HS-5 (cell line): ENCODE measurements around the gene COPZ1.
"Not testable (repeated sequence)": the region's sequence is repeated elsewhere in the genome, so short reads cannot be mapped to it uniquely, and the experiment has no call there.

Experiments used
- DNase-seq: peaks from one replicate; pipeline ENCODE4 v3.0.0-alpha.2; 2012; ENCODE audit warnings: low read depth

The COPZ1 gene

GRCh38 chr12:54331461-54331860 is 6.5 kb downstream of the COPZ1 start:
- no peak for DNase-seq

GRCh38 chr12:54333420-54334034 is 8.6 kb downstream of the COPZ1 start:
- no peak for DNase-seq

GRCh38 chr12:54337280-54337842 is 12.4 kb downstream of the COPZ1 start:
- DNase-seq = no peak

DNA sequence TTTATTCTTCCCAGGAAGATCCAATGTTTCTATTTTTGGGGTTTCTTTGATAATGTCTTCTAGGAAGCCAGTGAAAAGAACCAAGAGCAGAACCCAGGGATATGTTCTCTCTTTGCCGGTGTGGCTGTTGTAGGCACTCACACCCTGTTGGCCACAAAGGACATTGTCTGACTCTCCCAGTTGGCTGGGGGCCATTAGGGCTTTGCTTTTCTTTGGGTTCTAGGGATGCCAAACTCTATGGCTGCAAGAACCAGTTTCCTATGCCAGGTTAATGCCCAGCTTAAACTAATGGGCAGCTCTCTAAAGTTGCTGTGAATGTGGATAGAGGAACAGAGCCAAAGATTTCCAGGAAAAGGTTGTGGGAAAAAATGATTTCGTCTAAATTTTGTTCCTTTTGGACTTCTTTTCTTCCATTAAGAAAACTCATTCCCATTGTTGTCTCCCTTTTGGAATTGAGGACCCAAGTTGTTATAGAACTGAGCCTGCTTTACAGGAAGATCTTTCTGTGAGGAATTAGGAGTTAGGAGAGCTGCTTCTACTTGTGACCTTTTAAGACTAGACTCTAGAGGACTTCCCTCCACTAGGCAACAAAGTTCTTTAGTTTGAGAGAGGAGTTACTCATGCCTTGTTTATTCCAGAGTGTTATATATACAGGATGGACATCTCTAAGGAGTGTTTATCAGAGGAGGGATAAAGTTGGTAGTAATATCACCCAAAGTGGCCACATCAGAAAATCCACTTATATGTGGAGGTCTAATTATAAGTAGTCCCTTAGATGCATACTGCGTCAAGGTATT is 13.1 kb downstream of the COPZ1 start:
- DNase-seq = no peak

- no peak for DNase-seq
Observed at GRCh38 chr12:54338698-54339296, 13.9 kb downstream of the COPZ1 start.

DNA sequence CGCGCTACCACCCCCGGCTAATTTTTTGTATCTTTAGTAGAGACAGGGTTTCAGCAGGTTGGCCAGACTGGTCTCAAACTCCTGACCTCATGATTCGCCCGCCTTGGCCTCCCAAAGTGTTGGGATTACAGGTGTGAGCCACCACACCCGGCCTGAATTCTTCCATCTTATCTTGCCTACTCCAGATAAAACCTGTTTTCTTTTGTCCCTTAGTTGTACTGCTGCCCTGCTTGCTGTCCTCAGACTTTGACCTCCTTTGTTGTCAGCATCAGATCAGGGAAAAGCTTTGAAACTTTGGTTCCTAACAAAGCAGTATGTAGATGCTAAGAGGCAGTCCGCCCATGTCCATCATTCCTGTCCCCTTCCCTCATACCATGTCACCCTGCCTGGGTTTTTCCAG is 15.9 kb downstream of the COPZ1 start:
- no peak for DNase-seq

GRCh38 chr12:54341378-54342300 is 16.7 kb downstream of the COPZ1 start:
- DNase-seq = no peak

DNA sequence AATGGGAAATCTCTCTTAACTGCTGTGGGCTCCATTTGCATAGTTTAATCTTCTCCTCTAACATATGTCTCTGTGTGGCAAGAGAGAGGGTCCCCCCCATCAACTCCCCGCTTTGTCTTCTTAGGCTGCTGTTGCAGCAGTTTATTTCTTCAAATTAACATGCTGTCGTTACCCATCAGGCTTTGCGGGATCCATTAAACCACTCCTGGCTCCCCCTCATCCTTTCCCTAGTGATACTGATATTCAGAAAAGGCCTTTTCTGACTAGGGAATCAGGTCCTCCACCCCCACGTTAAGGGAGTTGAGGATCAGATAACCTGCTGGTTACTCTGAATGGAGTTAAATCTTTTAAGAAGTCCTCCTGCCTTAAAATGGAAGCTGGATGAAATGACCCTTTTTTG is 24.1 kb downstream of the COPZ1 start:
- DNase-seq = no peak

DNA sequence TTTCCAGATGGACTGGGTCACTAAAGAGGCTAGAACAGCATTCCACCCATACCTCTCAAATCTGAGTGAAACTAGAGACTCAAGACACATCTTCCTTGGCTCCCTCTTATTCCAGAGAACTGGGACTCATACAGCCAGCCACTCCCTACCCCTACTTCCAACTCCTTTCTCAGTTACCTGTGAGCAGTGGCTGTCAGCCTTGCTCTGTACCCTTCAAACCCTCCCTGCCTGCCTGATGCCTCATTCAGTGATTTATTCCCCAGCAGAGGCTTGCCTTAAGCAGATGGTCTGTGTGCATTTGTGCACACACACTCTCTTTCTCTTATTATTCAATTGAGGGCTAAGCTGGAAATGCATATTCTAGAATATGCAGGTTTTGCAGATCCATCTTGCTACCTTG is 24.7 kb downstream of the COPZ1 start:
- DNase-seq = no peak

GRCh38 chr12:54350743-54351142 is 25.8 kb downstream of the COPZ1 start:
- DNase-seq = no peak

GRCh38 chr12:54351341-54351740 is 26.4 kb downstream of the COPZ1 start:
- no peak for DNase-seq

DNA sequence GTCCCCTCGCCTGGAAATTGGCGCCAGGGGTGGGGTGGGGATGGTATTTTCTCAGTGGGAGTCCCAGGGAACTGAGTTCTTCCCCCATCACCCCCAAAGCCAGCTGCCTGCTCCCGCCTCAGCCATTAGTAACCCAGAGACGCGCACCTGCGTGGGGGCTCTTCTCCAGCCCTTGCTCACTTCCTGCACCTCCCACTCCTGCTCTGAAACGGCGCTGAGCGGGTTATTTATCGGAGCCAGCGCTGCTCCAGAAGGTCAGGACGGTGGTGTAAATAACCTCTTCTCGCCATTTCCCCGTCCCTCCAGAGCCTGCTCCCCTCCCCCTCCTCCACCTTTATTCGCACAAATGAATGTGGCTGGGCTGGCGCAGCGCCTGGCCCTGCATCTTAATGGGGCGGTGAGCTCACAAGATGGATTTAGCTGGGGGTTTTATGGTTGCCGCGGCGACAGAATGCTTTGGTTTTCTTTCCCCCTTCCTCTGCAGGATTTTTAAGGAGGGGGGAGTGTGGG is 27.1 kb downstream of the COPZ1 start:
- DNase-seq = no peak

GRCh38 chr12:54352891-54353874 is 28.3 kb downstream of the COPZ1 start:
- DNase-seq = no peak

DNA sequence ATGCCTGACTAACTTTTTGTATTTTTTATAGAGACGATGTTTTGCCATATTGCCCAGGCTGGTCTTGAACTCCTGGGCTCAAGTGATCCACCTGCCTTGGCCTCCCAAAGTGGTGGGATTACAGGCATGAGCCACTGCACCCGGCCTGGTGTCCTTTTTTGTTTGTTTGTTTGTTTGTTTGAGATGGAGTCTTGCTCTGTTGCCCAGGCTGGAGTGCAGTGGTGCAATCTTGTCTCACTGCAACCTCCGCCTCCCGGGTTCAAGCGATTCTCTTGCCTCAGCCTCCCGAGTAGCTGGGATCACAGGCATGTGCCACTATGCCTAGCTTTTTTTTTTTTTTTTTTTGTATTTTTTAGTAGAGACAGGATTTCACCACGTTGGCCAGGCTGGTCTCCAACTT is 29.3 kb downstream of the COPZ1 start:
- DNase-seq = not testable (repeated sequence)

DNA sequence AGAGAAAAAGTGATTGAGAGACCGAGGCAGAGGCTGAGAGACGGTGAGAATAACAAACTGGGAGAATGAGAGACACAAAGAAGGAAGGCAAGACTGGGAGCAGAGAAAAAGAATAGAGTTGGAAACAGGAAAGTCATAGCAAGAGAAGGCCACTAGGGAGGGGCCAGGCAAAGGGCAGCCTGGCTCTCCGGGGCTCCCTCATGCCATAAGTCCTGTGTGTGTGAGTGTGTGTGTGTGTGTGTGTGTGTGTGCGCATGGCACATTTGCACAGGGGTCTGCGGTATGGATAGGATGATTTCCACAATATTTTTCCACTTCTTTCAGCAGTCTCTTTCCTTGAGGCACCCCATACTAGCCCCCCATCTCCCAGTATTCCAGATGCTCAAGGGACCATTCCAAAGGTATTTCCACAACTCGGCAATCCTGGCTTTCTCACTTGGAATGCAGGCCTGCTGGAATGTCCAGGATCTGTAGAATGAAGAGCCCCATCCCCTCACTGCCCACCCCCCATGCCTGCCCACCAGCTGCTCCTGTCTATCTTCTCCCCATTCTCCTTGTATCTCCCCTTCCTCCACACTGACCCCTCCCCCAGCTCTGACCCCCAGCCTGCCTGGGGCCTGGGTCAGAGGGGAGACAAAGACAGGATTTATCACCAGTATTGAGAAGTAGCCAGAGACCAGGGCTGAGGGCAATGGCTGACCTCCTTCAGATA is 30.3 kb downstream of the COPZ1 start:
- no peak for DNase-seq

GRCh38 chr12:54356228-54356627 is 31.3 kb downstream of the COPZ1 start:
- DNase-seq = no peak

DNA sequence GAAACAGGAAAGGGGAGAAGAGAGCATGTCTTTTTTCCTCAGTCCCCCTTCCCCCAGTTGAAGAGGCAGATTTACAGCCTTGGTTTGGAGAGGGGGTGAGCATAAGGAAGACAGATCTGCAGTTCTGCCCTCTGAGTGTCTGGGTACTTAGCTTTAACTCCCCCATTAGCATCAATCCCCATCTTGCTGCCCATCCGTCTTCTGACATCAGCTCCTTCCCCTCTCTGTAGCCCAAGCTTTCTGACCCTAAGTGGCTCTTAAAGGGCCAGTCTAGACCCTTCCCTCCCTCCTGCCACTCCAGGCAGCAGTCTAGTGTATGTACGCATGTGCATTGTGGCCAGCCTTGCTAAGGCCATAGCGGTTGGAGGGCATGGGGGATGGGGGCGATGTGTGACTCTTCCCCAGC is 32.0 kb downstream of the COPZ1 start:
- no peak for DNase-seq

DNA sequence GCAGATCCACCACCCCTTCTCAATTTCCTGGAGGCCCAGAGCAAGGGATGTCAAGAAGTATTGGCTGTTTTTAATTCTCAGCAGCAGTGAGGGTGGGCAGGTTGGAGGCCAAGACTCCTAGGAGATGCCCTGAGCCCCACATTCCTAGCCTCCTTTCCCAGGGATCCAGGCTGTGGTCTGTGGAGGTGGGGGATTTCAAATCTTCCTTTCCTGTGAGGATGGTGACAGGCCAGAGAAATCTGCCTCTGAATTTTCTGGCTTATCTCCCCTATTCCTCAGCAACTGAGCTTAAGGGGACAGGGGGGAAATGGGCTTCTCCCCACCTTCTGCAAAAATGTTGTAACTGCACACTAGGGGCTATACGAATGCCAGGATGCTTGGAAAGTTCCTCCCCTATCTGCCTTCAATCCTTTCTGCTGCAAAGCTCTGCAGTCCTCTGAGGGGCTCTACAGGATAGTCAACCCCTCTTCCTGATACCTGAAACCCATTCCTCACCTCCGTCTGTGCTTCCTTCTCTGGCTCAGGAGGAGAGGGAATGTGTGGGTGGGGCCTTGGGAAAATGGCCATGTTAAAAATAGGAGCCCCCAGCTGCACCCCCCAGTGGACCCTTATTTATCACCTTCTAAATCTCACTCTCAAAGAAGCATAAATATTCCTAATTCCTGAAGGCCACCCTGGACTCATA is 32.7 kb downstream of the COPZ1 start:
- no peak for DNase-seq
